GM18909 (cell line): Measurements from ENCODE around the gene CCNA2.
A peak's percentile ranks its signal among the peaks of the same experiment; 100 is the strongest.

Source experiments
- ATAC-seq: cut with Tn5 transposase; IDR thresholded peaks from one replicate; pipeline ENCODE4 v1.9.1; 2021; ENCODE audit warnings: mild to moderate bottlenecking; ENCODE audit not compliant: unreplicated experiment, poor library complexity

Gene CCNA2

GRCh38 chr4:121778991-121779628, 44.6 kb downstream of the CCNA2 start:
- ATAC-seq, result no peak

- ATAC-seq, result peak; percentile 59
Measured at GRCh38 chr4:121777625-121778024, 46.1 kb downstream of the CCNA2 start.

- ATAC-seq, result no peak
Measured at GRCh38 chr4:121776610-121777401, 46.9 kb downstream of the CCNA2 start.

- no peak for ATAC-seq
Measured at GRCh38 chr4:121773883-121774282, 49.8 kb downstream of the CCNA2 start.

- ATAC-seq, result no peak
Measured at GRCh38 chr4:121771869-121772268, 51.8 kb downstream of the CCNA2 start.

DNA sequence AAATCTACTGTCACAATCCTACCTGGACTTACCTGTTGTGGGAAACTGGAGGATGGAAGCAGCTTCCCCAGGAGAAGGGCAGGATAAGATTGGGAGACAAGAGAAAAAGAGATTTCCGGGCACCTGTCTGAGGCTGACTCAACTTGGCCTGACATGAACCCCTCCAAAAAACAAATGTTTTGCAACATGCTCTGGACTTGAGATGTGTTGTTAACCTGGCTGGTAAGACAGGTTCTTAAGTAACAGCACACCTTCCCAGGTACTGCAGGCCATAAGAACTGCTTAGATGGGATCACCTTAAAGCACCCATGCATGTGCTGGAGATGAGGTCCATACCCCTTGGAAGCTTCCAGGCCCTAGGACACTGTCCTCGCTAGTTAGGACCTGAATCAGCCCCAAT, 54.3 kb downstream of the CCNA2 start:
- ATAC-seq, result no peak

DNA sequence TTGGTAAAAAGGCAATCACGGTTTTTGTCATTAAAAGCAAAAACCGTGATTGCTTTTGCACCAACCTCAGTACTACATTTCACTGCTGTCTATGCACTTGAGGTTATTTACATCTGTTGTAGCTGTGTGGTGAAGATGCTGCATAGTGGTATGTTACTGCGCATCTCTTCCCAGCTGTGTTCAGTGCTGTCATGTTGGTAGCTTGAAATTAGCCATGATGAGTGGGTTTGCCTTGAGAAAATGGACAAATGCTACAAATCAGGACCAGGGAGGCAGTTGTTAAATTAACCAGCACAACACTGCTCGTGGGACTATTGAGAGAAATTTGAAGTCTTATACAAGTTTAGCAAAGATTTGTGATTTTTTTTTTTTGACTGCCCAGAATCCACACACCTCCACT, 56.5 kb downstream of the CCNA2 start:
- ATAC-seq, result no peak
